Nucleus accumbens (tissue), 56 donors: ENCODE data around the gene MAP4K4.
"Not testable (repeated sequence)": the region's sequence is repeated elsewhere in the genome, so short reads cannot be mapped to it uniquely, and the experiment has no call there.

Experiments used
- DNase-seq, 56 donors: peaks; one replicate each; lab custom pipeline; 2025; lab: John Stamatoyannopoulos, UW

Gene MAP4K4

DNA sequence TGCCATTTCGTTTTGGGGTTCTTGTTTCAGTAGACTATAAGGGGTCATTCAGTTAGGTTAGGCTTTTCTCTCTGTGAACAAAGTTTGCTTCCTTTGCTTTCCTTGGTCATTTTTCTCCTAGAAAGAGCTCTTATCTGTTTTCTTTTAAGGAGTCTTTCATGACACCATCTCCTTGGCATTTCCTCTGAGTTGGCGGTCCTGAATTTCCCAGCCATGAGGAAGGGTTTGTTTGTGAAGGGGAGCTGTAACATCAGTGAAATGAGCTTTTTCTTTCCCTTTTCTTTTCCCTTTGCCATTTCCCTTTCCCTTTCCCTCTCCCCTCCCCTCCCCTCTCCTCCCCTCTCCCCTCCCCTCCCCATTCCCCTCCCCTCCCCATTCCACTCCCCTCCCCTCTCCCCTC is 61.7 kb downstream of the MAP4K4 start:
- DNase-seq = no peak

GRCh38 chr2:101762451-101763171 is 65.1 kb downstream of the MAP4K4 start:
- DNase-seq = peak in 22 of 56 donors; percentile 21 to 68 (median 50)

DNA sequence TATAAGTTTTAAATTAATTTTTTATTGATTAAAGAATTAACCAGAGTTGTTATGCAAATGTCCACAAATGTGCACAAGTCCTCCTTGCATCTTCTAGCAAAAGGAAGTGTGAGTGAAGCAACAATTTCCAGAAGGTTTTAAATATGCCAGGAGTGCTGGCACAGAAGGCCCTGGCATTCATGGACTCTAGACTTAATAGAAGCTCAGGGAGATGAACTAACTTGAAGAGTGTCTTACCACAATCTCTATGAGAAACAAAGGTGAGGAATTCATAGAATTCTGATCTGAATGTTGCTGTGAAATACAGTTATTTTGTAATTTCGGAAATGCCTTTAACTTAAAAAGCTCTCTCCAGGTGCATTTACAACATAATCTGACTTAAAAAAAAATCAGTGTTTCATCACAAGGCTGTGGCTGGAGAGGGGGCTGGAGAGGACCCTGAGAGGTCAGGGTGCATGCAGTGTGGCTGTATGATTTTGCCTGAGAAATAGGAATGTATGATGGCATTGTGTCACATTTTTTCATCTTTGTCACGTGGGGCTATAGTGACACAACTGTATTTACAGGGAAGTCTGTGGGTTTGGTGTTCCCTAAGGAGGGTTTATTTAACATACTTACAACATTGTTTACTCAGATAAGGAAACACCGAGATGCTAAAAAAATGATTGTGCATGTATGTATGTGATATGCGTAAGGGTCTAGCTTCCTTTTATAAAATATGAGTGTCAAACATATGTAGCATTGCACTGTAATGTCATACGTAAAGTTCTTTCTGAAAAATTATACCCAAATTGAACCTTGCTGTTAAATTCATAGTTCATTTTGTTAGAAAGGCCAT is 66.2 kb downstream of the MAP4K4 start:
- DNase-seq = no peak

- DNase-seq = no peak
Measured at GRCh38 chr2:101766337-101766736, 68.8 kb downstream of the MAP4K4 start.

DNA sequence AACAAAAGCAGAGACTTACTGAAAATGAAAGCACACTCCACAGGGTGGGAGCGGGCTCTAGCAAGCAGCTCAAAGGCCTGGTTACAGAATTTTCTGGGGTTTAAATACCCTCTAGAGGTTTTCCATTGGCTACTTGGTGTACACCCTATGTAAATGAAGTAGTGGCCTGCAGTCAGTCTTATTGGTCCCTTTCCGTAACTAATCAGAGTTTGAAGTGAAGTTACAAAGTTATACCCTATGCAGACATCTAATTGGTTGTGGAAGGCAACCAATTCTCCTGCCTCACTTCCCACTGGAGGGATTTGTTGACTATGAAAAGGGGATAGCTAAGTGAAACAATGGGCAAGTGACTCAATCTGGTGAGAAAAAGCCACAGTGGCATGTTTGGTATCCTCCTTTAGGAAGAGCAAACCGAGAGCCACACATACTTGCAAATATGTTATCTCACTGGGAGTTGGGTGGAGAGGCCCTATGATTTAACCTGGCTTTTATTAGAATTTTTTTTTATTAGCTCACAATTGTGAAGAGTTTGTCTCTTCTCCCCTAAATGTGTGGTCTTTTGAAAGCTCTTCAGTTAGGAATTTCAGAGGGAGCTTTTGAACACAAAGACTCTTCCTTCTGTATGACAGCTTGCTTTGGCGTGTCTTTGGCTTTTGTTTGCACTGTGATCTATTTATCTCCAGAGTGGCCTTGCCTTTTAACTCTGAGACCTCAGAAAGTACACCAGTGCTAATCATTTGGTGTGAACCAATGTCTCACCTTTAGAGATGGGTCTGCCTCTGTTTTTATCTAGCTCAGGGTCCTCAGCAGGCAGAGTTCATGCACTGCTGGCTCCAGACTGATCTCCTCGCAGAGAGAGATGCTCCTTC is 69.6 kb downstream of the MAP4K4 start:
- DNase-seq = peak in 1 of 56 donors; percentile 25

DNA sequence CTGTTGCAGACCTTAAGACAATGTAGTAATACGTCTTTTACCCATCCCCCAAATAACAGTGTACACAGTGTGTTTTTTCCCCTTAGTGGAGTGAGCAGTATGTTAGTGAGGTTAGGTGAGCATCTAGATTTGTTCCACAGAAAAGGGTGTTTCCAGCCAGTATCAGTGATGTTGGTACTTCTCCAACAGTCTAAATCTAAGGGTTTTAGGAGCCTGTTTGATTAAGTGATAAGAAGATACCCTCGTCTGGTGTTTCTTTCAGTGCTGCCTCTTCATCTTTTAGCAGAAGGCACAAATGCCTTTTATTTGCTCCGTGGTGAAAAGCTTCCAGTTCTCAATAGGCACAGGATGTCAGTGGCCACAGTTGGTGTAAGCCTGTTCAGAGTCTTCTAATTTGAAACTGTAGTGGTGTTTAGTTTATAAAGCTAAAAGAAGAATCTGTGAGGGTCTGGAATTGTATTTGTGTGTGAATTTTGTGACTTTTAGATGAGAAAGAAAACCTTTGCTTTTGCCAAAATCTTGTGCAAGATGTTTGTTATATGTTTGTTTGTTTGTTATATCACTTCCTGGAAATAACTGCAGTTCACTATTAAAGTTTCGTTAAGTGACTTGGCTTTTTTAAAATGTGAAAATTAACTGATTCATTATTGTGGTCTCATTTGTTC is 71.2 kb downstream of the MAP4K4 start:
- no peak for DNase-seq

DNA sequence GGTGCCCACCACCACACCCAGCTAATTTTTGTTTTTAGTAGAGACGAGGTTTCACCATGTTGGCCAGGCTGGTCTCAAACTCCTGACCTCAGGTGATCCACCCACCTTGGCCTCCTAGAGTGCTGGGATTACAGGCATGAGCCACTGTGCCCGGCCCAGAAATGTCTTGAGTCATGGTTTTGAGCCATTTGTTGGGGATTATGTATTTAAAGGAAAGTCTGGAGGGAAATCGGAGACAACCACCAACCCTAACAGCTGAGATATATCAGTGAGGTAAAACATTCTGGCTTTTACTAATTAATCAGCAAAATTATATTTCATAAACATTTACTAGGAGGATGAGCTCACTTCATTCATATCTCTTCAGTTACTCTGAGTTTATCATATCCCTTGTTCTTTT is 72.2 kb downstream of the MAP4K4 start:
- DNase-seq = not testable (repeated sequence)

GRCh38 chr2:101770726-101771125 is 73.2 kb downstream of the MAP4K4 start:
- DNase-seq = peak in 3 of 56 donors; percentile 27 to 34 (median 32)

GRCh38 chr2:101771227-101771902 is 73.9 kb downstream of the MAP4K4 start:
- no peak for DNase-seq

- no peak for DNase-seq
Measured at GRCh38 chr2:101771910-101772321, 74.4 kb downstream of the MAP4K4 start.

DNA sequence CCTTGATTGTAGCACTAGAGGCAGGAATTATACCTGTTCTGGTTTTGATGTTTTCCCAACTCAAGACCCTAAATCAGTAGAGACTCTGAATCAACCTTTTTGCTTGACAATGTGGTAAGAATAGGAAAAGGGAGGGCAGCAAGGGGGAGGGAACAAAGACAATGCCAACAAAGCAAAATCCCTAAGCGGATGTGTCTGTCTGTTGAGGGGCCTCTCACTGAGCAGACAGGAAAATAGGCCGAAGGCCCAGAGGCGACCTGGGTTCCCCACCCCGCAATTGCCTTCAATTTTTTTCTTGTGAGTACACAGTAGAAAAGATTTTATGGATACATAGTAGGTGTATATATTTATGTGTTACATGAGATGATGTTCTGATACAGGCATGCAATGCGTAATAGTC is 75.6 kb downstream of the MAP4K4 start:
- no peak for DNase-seq

- not testable (repeated sequence) for DNase-seq
Measured at GRCh38 chr2:101773961-101774360, 76.5 kb downstream of the MAP4K4 start.

DNA sequence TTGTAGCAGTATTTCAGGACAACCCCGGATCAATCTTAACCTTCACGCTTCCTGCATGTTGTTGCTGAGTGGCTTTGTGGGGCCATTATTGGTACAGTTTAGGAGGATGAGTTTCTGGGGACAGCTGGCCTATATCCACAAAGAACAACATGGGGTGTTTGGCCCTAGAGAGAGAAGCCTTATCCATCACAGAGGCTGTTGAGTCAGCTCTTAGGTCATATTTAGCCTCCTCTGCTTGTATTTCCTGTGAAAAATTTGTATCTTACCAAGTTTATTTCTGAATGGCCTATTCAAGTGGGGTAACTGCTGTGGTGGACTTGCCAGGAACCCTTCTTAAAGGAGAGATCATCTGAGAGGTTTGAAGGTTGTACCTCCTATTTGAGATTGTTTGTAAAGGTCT is 77.6 kb downstream of the MAP4K4 start:
- DNase-seq = no peak

DNA sequence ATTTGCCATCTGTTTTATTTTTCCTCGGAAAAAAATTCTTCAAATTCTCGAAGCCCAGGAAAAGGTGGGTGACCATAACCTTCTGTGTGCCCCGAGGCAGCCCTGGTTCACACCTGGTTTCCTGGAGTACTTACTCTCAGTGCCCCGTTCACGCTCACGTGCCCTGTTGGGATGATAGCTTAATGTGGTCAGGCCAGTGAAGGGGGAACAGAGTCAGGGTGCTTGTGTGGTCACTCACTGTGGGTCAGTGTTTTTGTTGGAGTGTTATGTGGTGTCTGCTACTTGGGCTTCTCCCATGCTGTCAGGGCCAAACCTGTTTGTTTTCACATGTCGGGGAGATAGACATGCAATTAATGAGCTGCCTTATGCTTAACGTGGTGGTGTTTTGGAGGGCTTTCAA is 78.1 kb downstream of the MAP4K4 start:
- no peak for DNase-seq

GRCh38 chr2:101776172-101777043 is 78.9 kb downstream of the MAP4K4 start:
- DNase-seq = peak in 2 of 56 donors; percentile 20 to 25

GRCh38 chr2:101777337-101777736 is 79.8 kb downstream of the MAP4K4 start:
- DNase-seq = peak in 1 of 56 donors; percentile 23

DNA sequence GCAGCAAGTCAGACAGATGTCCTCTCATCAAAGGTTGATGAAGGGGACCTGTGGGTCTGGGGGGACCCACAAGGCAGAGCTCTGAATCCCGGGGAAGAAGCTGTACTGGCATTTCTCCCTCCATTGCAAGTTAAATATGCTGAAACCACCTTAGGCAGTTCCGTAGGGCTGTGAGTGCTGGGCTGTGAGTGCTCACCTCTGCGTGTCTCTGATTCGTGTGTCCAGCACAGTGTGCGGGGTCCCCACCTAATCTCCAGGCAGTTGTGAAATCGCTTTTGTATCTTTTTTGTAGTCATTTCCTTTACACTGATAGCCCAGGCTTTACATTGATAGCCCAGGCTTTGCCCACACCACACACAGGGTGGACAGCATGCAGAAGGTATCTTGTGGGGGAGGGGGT is 80.6 kb downstream of the MAP4K4 start:
- DNase-seq = no peak

- DNase-seq = no peak
Measured at GRCh38 chr2:101779190-101779589, 81.7 kb downstream of the MAP4K4 start.

GRCh38 chr2:101779656-101780055 is 82.1 kb downstream of the MAP4K4 start:
- DNase-seq = no peak
